HG03280 (cell line): ENCODE measurements around the gene NDRG4.

ENCODE experiments used
- ATAC-seq: cut with Tn5 transposase; IDR thresholded peaks from one replicate; pipeline ENCODE4 v1.9.1; 2021; ENCODE audit warnings: mild to moderate bottlenecking, moderate library complexity; ENCODE audit not compliant: unreplicated experiment

NDRG4 gene

GRCh38 chr16:58493756-58494431, 6.0 kb upstream of the NDRG4 start:
- no peak for ATAC-seq

- ATAC-seq = peak; percentile 60
These were observed 4.9 kb upstream of the NDRG4 start for GRCh38 chr16:58494981-58495520.

DNA sequence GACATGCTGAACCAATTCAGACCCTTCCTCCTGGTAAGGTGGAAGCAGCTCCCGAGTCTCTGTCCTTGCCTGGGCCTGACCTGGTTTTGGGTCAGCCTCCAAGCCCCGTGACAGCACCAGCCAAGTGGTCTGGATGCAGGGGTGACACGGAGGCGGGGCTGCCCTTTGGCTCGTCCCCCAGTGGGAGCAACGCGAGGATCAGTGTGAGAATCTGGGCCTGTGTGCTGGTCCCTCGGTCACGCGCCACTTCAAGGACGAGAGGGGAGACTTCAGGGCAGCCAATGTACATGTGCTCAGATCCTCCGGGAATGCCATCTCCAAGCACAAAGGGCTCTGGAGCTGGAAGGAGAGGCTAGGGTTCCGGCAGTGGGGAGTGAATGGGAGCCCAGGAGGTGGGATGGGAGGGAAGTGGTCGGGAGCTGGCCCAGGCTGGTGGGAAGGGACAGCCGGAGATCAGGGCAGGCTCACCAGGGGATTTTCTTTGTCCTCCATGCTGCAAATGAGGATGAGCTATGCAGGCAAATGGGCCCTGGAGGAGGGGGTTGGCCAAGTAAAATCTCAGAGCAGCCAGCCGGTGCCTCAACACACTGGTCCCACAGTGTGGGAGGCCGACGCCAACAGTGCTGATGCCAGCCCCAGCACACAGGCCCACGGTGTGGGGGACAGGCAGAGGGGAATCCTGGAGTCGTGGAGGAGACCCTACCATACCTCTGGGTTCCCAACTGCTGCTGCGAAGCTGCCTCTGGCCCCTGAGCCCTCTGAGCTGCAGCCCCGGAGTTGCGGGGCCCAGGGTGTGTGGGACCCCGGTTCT, 4.2 kb upstream of the NDRG4 start:
- peak; percentile 12 for ATAC-seq

- ATAC-seq = no peak
These were observed 2.5 kb upstream of the NDRG4 start for GRCh38 chr16:58497468-58497867.

DNA sequence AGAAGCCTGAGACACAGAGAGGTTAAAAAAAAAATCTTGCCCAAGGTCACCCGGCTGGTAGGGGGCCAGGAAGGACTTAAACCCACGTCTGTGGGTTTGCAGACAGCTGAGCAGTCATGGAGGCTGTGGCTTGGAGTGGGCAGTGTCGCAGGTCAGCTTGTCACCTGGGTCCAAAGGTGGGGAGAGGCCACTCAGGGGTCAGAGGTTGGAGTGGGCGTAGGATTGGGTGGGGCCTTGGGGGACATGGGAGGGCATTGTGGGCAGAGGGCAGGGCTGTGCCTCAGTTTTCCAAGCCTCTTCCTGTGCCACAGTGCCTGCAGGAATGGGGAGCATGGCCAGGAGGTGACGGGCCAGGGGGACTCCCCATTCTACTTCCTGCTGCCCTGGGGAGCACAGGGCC, 2.0 kb upstream of the NDRG4 start:
- no peak for ATAC-seq

GRCh38 chr16:58498341-58499091, 1.4 kb upstream of the NDRG4 start:
- ATAC-seq = no peak

- no peak for ATAC-seq
These were observed 841 bp upstream of the NDRG4 start for GRCh38 chr16:58499092-58499511.

- no peak for ATAC-seq
These were observed 693 bp downstream of the NDRG4 start for GRCh38 chr16:58500430-58501241.

DNA sequence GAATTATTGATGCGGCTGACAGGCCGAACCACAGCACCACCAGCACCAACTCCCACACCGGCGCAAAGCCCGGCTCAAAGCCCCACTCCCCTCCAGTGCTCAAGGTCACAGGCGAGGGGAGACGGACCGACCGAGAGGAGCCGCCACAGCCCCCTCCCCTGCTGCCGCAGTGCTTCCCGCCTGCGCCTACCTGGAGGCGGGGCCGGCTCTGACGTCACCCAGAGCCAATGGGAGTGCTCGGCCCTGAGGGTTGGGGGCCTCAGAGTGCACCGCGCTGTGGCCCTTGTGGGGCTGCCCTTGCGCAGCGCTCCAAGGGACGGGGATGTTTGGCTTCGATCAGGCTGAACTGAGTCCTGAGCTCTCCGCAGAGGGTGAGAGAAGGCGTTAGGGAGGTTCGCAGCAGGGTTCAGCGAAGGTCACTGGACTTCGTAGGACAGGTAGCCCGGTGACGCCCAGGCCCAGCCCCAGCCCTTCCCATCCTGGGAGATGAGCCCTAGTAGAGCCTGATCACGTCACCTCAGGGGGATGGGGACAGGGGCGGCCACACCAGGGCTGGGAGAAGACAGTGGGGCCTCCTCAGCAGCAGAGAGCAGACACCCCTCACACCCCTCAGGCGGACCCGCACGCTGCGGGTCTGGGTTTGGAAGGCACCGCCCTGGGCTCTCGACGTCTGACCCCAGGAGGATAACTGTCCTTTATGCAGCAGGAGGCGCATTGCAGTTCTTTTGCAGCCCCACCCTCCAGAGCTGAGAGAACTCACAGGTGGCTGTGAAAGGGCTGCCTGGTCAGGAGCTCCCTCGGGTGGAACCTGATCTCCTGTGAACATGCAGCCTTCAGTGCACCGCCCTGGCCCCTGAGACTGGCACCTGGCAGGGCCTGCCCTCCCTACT, 1.5 kb downstream of the NDRG4 start:
- no peak for ATAC-seq

GRCh38 chr16:58502217-58502921, 2.4 kb downstream of the NDRG4 start:
- ATAC-seq = no peak

GRCh38 chr16:58503166-58503862, 3.4 kb downstream of the NDRG4 start:
- no peak for ATAC-seq

- no peak for ATAC-seq
These were observed 4.1 kb downstream of the NDRG4 start for GRCh38 chr16:58503863-58504688.

DNA sequence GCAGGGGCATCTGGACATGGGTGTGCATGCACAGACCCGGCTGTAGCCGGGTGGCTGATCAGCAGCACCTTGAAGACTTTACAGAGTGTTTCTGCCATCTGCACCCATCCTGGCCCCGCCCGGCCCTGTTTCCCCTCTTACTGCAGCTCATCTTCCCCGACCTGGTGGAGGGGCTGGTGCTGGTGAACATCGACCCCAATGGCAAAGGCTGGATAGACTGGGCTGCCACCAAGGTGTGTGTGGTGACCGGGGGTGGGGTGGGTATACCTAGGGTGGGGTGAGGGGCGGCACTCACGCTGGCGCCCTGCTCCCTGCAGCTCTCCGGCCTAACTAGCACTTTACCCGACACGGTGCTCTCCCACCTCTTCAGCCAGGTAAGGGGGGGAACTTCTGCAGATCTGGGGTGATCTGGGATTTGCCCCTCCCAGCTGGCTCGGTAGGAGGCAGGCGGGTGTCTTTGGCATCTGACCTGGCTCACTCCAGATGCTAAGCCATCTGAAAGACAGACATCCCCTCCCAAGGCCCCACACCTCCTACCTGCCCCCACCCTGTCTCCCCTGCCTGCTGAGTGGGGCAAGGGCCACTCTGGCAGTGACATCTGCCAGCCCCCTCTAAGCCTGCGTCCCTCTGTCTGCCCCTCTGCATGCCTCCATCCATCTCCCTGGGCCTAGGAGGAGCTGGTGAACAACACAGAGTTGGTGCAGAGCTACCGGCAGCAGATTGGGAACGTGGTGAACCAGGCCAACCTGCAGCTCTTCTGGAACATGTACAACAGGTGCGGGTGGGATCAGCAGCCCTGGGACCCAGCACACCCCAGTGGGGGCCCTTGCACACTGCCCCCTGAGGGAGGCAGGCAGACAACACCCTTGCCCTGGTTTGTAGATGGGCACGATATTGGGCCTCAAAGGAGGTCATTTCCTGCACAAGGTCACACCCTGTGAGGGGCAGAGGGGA, 6.6 kb downstream of the NDRG4 start:
- ATAC-seq = no peak

GRCh38 chr16:58507195-58507962, 7.4 kb downstream of the NDRG4 start:
- ATAC-seq = no peak

DNA sequence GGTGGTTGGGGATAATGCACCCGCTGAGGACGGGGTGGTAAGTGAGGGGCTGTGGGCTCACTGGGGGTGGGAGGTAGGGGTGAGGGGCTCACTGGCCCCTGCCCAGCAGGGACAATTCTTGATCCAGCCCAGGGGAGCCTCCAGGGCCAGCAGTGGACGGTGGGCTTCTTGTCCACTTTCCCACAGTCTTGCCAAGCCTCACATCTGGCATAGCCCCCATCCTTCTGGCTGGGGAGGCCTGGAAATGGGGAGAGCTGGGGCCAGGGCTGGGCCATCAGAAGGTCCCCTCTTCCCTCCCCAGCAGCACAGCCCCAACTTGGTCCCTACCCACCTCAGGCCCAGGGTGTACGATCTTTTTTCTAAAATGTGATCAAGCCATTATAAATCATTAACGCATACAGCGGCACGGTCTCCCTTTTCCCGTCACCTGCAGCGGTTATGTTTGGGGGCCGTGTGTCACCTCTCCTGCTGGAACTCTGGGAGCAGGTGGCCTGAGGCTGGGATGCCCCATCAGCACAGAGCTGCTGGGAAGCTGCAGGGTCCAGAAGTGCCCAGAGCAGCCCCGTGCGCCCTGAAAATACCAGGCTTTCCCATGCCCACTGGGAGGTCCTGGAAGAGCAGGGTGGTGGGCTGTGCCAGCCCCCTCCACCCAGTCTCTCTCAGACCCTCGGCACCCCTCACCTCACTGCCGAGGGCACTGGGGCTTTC, 8.2 kb downstream of the NDRG4 start:
- ATAC-seq = no peak
